ENCODE data around the gene EYS. TPM values are rescaled to one million over a fixed set of nuclear protein-coding genes. Genes with fewer than 3 reads are reported as not detected.
"Not testable (repeated sequence)": the region's sequence is repeated elsewhere in the genome, so short reads cannot be mapped to it uniquely, and the experiment has no call there.

Gene EYS
- total RNA-seq, 6 experiments from 2014 or later: 0.18 TPM; not detected in 5

DNA sequence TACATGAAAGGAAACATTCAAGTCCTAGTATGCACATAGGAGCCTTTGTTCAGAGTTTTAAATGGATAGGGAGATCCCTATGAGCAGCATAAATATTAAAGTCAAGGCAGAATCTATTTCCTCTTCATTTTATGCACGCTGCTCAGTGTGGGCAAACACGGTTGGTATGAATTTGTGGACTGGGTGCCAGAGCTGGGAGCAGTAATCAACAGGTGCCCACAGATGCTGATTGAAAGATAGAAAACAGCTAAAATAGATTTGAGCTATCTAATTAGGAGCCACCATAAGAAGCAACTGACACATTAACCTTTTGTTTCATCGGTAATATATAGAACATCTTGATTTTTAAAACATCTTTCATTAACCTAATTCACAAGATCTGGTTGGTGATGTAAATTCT lies 175.5 kb downstream of the EYS start:
- H3K27ac Mint-ChIP-seq: no peak overlapping the region
- H3K27me3 Mint-ChIP-seq (ENCODE audit: insufficient read depth): no peaks in the 10 kb centered on the region
- H3K4me1 Mint-ChIP-seq (ENCODE audit: low read depth): no peaks in the 10 kb centered on the region
- peaks cover 13% of the 10 kb centered on the region for H3K9me3 Mint-ChIP-seq
- TF ChIP-seq, protein P1, sequence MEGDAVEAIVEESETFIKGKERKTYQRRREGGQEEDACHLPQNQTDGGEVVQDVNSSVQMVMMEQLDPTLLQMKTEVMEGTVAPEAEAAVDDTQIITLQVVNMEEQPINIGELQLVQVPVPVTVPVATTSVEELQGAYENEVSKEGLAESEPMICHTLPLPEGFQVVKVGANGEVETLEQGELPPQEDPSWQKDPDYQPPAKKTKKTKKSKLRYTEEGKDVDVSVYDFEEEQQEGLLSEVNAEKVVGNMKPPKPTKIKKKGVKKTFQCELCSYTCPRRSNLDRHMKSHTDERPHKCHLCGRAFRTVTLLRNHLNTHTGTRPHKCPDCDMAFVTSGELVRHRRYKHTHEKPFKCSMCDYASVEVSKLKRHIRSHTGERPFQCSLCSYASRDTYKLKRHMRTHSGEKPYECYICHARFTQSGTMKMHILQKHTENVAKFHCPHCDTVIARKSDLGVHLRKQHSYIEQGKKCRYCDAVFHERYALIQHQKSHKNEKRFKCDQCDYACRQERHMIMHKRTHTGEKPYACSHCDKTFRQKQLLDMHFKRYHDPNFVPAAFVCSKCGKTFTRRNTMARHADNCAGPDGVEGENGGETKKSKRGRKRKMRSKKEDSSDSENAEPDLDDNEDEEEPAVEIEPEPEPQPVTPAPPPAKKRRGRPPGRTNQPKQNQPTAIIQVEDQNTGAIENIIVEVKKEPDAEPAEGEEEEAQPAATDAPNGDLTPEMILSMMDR (IDR thresholded peaks at IDR 0.05): no peak
- no peak overlapping the region for H3K4me3 Mint-ChIP-seq
- DNase-seq: no peak
- H3K36me3 Mint-ChIP-seq (ENCODE audit: low read depth): no peaks in the 10 kb centered on the region

DNA sequence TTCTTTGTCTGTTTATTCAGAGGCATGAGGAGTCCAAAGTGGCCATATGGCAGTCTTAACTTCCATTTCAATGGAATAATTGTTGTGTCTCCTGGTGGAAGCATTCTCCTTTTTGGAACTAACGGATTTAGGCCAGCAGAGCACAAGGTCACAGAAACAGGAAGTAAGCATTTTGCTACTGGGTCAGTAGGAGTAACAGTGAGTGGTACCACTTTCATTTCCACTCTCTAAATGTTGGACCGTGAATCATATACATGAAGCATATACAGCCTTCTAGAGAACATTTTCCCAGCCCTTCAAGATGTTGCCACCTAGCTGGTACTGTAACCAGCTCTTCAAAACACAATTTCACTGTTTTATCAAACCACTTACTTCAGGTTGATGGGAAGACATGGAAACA lies 182.8 kb downstream of the EYS start:
- Mint-ChIP-seq H3K4me3 (no peak overlapping the region), H3K4me1 (ENCODE audit: low read depth) (no peaks in the 10 kb centered on the region), H3K27ac (no peak overlapping the region), H3K27me3 (ENCODE audit: insufficient read depth) (no peaks in the 10 kb centered on the region), H3K36me3 (ENCODE audit: low read depth) (no peaks in the 10 kb centered on the region), H3K9me3 (peaks cover 23% of the 10 kb centered on the region)
- TF ChIP-seq, protein P1 (IDR thresholded peaks at IDR 0.05): no peak
- no peak for DNase-seq

GRCh38 chr6:65505736-65506135 lies 201.3 kb downstream of the EYS start:
- no peak for DNase-seq
- Mint-ChIP-seq H3K27ac (no peak overlapping the region), H3K4me3 (no peak overlapping the region), H3K9me3 (peaks cover 14% of the 10 kb centered on the region), H3K4me1 (ENCODE audit: low read depth) (no peaks in the 10 kb centered on the region), H3K36me3 (ENCODE audit: low read depth) (no peaks in the 10 kb centered on the region), H3K27me3 (ENCODE audit: insufficient read depth) (no peaks in the 10 kb centered on the region)
- TF ChIP-seq, protein P1 (IDR thresholded peaks at IDR 0.05): no peak

- Mint-ChIP-seq H3K4me3 (no peak overlapping the region), H3K27ac (no peak overlapping the region), H3K9me3 (peaks cover 10% of the 10 kb centered on the region), H3K36me3 (ENCODE audit: low read depth) (no peaks in the 10 kb centered on the region), H3K27me3 (ENCODE audit: insufficient read depth) (no peaks in the 10 kb centered on the region), H3K4me1 (ENCODE audit: low read depth) (no peaks in the 10 kb centered on the region)
- no peak for DNase-seq
- TF ChIP-seq, protein P1 (IDR thresholded peaks at IDR 0.05): no peak
Observed at GRCh38 chr6:65501045-65501444, 206.0 kb downstream of the EYS start.

DNA sequence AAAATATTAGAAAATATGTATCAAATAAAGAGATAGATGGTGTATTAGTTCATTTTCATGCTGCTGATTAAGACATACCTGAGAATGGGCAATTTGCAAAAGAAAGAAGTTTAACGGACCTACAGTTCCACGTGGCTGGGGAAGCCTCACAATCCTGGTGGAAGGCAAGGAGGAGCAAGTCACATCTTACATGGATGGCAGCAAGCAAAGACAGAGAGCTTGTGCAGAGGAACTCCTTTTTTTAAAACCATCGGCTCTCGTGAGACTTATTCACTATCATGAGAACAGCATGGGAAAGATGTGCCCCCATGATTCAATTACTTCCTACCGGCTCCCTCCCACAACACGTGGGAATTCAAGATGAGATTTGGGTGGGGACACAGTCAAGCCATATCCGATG lies 223.4 kb downstream of the EYS start:
- peaks cover 34% of the 10 kb centered on the region for H3K9me3 Mint-ChIP-seq
- not testable (repeated sequence) for H3K27ac Mint-ChIP-seq; H3K36me3 Mint-ChIP-seq (ENCODE audit: low read depth); H3K27me3 Mint-ChIP-seq (ENCODE audit: insufficient read depth); H3K4me1 Mint-ChIP-seq (ENCODE audit: low read depth); H3K4me3 Mint-ChIP-seq; DNase-seq

GRCh38 chr6:65469650-65470049 lies 237.4 kb downstream of the EYS start:
- Mint-ChIP-seq H3K4me3 (no peak overlapping the region), H3K27me3 (ENCODE audit: insufficient read depth) (no peaks in the 10 kb centered on the region), H3K36me3 (ENCODE audit: low read depth) (no peaks in the 10 kb centered on the region), H3K4me1 (ENCODE audit: low read depth) (no peaks in the 10 kb centered on the region), H3K27ac (no peak overlapping the region), H3K9me3 (peaks cover 27% of the 10 kb centered on the region)
- TF ChIP-seq, protein P1 (IDR thresholded peaks at IDR 0.05): no peak
- DNase-seq: no peak

All from HFFc6 (cell line).